GM18517 (cell line): ENCODE results near the gene ATRN.
"Not testable (repeated sequence)": the region's sequence is repeated elsewhere in the genome, so short reads cannot be mapped to it uniquely, and the experiment has no call there.

Source experiments
- ATAC-seq: cut with Tn5 transposase; IDR thresholded peaks from one replicate; pipeline ENCODE4 v1.9.1; 2021; ENCODE audit warnings: mild to moderate bottlenecking, moderate library complexity; ENCODE audit not compliant: unreplicated experiment

Gene ATRN

DNA sequence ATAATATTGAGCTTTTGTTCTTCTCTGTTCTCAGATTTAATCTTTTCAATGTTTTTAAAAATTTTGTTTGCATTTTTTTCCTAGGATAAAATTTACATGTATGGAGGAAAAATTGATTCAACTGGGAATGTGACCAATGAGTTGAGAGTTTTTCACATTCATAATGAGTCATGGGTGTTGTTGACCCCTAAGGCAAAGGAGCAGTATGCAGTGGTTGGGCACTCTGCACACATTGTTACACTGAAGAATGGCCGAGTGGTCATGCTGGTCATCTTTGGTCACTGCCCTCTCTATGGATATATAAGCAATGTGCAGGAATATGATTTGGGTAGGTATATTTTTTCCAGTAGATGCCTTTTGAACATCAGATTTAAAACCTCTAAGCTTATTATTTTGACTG, 89.8 kb downstream of the ATRN start:
- no peak for ATAC-seq

DNA sequence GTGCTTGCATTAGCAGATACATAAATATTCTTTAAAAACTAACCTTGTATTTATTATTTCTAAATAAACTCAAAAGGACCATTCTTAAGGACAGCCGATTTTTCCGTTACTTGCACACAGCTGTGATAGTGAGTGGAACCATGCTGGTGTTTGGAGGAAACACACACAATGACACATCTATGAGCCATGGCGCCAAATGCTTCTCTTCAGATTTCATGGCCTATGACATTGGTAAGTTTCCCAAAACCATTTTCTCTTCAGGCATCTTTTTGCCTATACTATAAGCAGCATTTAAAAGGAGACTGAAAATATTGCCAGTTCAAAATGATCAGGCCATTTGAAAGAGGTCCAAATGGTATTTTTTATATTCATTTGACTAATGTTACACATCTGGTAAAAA, 92.3 kb downstream of the ATRN start:
- no peak for ATAC-seq

DNA sequence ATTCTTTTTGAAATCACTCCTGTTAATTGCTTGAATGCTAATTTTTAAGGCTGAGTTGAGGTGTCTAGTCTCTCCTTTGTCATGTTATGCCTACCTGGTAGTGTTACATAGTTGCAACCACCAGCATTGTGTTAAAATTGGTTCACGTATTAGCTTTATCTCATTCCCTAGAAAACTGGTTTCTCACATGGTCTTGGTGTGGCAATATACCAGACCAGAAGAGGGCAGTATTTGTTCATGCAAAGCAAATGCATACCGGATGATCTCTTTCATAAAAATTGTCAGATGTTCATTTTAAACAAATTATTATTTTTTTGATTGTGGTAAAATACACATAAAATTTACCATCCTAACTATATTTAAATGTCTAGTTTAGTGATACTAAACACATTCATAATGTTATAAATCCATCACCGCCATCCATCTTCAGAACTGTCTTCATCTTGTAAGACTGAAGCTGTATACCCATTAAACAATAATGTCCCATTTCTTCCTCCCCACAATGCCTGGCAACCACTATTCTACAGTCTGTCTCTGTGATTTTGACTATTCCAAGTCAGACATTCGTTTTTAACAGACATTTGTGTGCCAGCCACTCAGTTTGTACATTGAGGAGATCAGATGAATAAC, 92.8 kb downstream of the ATRN start:
- ATAC-seq, result no peak

DNA sequence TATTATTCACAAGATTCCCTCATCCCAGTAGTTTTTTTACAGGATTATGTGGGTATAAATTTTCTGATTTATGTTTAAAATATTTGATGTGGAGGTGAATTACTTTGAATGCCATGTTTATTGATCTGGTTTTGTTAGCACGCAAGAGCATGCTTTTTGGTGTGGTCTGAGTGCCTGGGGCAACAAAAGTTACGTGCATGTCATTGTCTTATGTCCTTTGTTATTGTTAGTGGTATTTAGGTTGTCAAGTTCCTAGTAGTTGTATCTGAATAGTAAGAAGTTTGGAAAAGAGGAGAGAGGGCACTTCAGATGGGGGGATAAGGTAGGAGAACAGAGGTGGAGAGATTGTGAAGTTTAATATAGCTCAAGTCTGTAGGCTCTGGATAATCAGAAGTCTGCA, 95.0 kb downstream of the ATRN start:
- no peak for ATAC-seq

DNA sequence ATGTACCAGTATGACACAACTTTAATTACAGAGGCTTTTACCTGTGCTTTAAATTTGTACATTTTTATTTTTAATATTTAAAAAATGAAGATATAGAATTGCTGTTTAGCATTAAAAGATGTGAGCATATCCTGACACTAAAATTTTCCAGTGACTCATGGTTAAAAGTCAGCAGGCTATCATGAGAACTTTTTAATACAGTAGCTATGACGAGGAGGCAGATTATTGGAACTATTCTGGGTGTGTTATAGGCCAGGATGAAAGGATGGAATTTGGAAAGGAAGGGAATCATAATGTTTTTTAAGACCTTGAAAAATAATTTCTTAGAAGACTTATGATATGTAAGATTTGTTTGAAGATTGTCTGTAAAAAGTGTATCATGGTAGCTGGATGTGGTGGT, 101.3 kb downstream of the ATRN start:
- no peak for ATAC-seq

DNA sequence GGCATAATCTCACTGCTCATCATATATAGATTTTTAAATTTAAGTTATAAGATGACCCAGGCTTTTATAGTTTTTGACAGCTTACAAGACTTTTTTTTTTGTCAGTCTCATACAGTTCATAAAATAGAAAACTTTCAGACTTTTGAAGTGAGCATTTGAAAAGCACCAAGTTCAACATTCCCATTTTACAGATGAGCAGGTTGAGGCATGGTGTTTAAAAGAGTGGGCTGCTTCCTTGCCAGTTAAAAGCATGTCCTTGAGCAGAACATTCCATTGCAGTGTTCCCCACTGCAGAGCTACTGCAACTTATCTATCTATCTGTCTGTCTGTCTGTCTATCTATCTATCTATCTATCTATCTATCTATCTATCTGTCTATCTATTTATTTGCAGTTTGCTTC, 105.5 kb downstream of the ATRN start:
- ATAC-seq, result no peak

DNA sequence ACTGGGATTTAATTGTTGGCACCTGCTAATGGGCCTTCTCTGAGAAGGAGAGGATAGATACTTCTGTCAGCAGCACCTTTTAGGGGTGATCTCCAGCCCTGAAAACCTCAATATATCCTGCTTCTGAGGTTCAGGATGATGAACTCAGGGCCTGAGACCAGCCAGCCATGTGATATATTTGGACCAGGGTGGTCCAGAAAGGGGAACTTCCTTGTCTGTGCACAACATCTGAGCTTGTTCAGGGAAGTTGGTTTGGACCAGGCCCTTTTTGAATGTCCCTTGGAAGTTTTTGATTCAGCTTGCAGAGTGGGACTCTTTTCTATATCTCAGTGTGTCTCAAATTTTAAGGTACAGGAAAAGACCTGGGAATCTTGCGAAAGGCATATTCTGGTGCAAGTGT, 106.5 kb downstream of the ATRN start:
- ATAC-seq, result no peak

DNA sequence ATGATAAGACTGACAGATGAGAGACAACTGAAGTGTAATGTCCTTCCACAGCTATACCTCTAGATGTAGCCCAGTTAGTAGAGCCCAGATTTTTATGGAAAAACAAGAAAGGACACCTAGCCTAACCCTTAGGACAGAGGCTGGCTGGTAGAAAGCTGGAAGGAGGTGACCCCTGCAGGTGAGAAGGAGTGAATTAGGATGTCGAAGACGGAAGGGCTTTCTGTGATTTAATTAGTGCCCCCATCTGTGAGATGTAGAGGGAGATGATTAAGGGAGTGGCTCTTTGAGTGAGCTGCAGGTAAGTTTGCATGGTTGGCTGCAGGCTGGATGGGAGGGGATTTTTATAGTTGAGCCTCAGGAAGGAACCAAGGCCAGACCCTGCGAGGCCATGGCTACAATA, 109.6 kb downstream of the ATRN start:
- ATAC-seq, result no peak

DNA sequence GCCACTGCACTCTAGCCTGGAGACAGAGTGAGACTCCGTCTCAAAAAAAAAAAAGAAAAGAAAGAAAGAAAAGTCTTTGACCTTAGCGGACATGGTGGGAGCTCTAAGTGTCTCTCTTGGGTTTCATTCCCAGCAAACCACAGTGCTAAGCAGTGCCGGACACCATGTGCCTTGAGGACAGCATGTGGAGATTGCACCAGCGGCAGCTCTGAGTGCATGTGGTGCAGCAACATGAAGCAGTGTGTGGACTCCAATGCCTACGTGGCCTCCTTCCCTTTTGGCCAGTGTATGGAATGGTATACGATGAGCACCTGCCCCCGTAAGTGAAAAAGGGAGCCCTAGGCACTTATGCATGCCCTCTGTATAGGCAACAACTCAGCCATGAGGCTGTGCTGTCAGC, 112.9 kb downstream of the ATRN start:
- no peak for ATAC-seq

DNA sequence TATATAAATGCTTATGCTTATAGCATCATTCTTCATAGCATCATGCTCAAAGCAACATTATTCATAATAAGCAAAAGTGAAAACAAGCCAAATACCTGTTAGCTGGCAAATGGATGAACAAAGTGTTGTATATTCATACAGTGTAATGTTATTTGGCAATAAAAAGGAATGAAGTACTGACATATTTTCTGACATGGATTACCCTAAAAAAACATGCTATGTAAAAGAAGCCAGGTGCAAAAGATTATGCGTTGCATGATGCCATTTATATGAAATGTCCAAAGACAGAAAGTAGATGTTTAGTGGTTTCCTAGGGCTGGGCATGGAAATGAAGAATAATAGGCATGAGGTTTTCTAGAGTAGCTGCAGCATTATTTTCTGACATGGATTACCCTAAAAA, 115.3 kb downstream of the ATRN start:
- no peak for ATAC-seq

DNA sequence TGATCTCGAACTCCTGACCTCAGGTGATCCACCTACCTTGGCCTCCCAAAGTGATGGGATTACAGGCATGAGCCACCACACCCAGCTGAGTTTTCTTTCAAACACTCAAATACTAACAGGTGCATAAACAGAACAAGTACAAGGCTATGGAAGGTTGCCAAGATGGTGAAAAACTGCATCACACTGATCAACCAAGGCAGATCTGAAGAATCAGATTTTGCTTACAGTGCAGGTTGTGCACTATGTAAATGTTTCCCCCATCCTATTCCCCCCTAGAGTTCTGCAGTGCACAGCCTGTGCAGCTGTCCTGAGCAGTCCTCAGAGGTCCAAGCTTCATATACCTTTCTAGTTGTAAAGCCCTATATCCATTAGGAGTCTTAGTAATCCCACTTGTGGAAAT, 119.3 kb downstream of the ATRN start:
- ATAC-seq, result no peak

DNA sequence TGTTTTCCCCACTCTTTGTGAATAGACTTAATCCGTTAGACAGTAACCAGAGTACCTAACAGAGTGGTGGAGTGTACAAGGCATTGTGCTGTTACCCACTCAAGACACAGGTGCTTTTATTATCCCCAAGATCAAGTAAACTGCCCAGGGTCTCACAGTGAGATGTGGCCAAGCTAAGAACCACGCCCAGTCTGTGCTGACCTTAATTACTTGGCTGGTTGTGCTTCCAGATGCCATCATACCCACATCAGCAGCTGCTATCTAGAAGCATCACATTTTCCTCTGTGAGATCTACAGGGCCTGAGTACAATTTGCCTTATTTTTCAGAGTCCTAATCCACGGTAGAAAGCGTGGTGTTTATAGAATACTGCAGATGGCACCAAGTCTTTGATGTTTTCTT, 122.1 kb downstream of the ATRN start:
- no peak for ATAC-seq

DNA sequence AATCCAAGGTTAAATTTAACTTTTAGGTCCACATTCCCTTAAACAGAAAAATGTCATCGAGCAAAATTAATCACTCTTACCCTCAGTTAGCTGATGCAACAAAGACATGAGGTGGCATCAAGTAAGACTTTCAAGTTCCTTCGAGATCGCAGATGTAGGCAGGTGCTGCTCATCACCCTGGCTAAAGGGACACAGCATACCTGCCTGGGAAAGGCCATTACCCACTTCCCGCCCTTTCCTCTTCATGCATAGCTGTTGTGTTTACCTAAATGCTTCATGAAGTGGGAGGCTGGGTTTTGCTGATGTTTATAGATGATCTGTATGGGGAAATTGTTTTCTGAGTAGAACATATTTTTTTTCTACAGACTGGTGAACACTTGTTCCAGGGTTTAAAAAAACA, 124.7 kb downstream of the ATRN start:
- no peak for ATAC-seq

DNA sequence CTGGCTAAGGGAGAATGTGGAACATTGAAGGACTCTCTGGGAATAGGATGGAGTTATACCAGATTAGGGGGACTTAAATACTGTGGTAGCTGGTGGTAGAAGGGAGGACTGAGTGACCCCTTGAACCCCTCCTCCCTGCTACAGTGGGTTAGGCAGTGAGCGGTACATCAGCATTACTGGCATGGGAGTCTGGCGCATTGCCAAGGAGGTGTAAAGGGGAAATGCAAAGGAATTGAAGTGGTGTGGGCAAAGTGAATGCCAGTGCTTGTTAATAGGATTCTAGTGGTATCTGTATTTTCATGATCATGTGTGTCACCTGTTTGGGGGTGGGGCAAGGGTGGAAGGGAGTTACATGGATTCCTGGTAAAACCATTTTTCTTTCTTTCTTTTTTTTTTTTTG, 132.3 kb downstream of the ATRN start:
- no peak for ATAC-seq

DNA sequence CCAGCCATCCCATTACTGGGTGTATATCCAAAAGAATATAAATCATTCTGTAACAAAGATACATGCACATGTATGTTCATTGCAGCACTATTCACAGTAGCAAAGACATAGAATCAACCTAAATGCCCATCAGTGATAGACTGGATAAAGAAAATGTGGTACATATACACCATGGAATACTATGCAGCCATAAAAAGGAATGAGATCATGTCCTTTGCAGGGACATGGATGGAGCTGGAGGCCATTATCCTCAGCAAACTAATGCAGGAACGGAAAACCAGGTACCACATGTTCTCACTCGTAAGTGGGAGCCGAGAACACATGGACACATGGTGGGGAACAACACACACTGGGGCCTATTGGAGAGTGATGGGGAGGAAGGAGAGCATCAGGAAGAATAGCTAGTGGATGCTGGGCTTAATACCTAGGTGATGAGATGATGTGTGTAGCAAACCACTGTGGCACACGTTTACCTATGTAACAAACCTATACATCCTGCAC, 134.6 kb downstream of the ATRN start:
- not testable (repeated sequence) for ATAC-seq

DNA sequence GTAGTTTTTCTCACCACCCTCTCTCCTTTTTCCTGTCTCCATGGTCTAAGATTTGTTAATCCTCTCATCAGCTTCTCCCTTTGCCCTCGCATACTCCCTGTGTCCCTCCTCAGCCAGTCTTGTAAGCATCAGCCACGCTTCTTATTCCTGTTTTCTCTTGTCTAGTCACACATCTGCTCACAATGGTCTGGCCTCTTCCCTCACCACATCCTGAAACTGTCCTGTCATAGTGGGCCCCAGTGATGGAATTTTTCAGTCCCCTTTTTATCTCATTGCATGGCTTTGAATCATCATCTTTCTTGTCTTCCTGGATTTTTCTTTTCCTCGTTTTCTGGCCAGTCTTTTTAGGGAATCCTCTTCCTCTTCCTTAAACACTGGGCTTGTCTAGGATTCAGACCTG, 135.2 kb downstream of the ATRN start:
- ATAC-seq, result no peak

DNA sequence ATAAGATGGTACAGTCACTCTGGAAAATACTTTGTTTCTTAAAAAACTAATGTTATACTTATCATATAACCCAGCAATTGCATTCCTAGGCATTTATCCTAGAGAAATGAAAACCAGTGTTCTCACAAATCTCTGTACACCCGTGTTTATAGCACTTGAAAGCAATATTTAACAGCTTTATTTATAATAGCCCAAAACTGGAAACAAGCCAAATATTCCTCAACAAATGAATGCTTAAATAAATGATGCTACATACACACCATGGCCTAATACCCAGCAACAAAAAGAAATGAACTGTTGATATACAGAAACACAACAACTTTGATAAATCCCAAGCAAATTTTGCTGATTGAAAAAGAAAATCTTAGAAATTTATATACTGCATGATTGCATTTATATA, 141.1 kb downstream of the ATRN start:
- ATAC-seq, result no peak

DNA sequence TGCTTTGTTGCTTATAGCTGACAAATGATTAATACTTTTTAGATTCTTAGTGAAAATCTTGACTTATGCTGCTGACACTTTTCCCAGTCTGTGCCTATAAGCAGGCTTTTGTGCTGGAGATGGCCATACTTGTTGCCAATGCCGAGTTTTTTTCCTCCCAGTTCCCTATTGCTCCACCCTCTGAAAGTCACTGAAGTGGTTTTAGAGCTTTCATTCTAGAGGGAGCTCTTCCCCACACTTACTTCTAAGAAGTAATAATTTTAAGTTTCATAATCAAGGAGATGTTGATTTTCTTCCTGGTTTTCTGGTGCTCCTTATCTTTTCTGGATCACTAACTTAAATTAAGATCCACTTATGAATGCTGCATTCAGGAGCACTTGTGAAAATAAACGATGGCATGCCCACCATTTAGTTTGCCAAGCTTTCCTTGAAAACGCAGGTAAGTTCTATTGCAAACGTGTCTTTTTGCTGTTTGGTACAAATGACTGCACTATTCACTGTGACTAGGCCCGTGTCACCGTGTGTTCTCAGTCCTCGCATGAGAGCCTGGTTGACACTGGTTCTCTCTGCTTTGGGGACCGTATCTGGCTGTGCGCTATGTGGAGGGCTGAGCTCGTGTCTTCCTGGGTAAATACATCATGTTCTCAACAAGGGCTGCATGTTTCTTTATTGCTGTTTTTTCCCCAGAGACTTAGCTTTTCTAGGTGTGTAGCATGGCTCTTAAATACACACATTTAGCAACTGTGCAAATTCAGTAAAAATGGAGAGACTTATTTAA, 142.2 kb downstream of the ATRN start:
- ATAC-seq, result no peak

DNA sequence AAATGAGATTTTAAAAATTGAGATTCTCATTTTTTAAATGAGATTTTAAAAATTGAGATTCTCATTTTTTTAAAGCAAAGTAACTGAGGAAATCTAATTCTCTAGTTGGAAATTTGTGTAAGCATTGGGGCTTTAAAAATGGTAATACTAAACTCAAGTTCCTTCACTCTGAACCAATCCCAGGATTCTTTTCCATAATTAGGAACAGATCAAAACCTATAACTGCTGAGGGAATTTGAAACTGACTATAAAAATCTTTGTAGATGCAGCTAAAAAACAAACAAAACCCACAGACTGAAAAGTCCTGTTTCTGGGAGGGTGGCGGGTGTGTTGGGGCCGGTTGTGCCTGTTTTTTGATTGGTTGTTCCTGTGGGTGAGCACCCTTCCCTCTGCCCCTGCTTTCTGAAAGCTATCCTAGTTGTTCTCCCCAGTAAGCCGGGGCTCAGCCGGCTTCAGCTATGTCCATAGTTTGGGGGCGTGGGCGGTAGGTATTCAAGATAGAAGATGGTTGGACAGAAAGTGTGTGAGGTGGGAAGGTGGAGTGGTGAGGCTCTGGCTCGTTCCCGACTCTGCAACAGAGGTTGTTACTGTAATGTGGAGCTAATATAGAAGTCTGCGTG, 143.1 kb downstream of the ATRN start:
- ATAC-seq, result no peak

DNA sequence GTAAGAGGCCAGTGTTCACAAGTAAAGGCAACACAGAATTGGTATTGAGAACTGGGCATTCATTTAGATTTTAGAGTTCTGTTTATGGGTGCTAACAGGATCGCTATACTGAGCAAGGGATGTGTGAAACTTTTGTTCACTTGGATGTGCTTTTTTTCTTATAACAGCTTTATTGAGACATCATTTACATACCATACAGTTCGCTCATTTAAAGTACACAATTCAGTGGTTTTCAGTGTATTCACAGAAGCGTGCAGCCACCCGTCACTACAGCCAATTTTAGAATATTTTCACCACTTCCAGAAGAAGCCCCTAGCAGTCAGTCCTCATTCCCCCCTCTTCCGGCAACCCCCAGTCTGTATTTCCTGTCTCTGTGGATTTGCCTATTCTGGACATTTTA, 143.6 kb downstream of the ATRN start:
- ATAC-seq, result no peak

DNA sequence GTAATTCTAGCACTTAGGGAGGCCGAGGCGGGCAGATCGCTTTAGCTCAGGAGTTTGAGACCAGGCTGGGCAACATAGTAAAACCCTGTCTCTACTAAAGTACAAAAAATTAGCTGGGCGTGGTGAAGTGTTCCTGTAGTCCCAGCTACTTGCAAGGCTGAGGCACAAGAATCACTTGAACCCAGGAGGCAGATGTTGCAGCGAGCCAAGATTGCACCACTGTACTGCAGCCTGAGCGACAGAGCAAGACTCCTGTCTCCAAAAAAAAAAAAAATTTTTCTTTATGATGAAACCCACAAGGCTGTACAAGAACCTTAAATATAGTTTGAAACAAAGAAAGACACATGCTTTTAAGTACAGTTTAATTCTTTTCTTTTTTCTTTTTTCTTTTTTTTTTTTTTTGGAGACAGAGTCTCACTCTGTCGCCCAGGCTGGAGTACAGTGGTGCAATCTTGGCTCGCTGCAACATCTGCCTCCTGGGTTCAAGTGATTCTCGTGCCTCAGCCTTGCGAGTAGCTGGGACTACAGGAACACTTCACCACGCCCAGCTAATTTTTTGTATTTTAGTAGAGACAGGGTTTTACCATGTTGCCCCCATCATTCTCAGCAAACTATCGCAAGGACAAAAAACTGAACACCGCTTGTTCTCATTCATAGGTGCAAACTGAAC, 144.5 kb downstream of the ATRN start:
- not testable (repeated sequence) for ATAC-seq

DNA sequence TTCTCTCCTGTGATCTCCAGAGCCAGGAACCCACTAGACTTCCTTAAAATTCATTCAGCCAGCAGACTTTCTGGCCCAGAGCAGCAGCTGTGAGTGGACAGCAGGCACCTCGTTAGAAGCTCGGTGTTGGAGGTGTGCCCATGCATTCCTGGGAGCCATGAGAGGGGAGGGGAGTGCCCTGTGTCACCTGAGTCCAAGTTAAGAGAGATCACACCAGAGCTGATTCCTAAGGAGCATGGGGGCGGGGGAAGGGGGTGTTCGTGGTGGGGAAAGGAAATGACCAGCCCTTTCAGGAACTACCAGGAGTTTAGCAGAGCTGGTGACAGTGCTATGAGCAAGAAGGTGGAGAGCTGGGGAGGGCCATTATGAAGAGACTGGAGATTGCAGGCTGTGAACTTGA, 145.4 kb downstream of the ATRN start:
- ATAC-seq, result no peak
